Measurements from ENCODE around the gene ERP27. TPM values are rescaled to one million over a fixed set of nuclear protein-coding genes. Genes with fewer than 3 reads are reported as not detected.

ERP27 gene
- total and polyA plus RNA-seq, 2 donors (not counting 3 experiments of a cell fraction or from before 2014, with no cell fraction given) = 0.70 to 0.88 TPM

DNA sequence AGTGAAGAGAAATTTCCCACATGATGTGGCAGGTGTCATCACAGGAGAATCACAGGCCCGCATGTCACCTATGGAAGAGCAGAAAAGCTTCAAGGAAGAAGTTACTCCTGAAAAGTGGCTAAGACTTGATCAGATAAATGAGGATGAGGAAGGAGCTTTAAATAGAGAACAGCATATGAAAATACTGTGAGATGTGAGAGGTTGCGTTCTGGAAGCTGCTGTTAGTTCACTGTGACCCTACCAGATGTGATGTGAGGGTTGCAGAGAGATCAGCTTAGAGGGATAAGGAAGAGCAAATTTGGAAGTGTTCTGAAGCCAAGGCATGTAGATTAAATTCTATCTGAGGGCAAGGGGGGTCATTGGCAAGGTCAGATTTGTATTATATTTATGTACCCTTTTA, 17.1 kb downstream of the ERP27 start:
- Histone ChIP-seq H3K9me1 (replicated peaks; ENCODE audit: control insufficient read depth, extremely low read depth, insufficient read depth, low read length) (no peaks in the 10 kb centered on the region), H3K4me2 (ENCODE audit: insufficient read depth, low read length) (no peak overlapping the region), H3K36me3 (ENCODE audit: control insufficient read depth in 2 of 2, extremely low read depth in 1 of 2, insufficient read depth in 2 of 2, low read length in 2 of 2) (no peaks in the 10 kb centered on the region), H4K20me1 (replicated peaks; ENCODE audit: control insufficient read depth, extremely low read depth, insufficient read depth, low read length) (no peaks in the 10 kb centered on the region), H3K4me3 (replicated peaks in 1 of 3; ENCODE audit: insufficient read depth in 1 of 3, low read depth in 1 of 3, low read length in 3 of 3) (no peak overlapping the region), H3K9me3 (replicated peaks; ENCODE audit: control insufficient read depth, insufficient read depth, low read length) (no peaks in the 10 kb centered on the region), H3K9ac (replicated peaks; ENCODE audit: extremely low read depth, insufficient read depth, low read length) (no peak overlapping the region), H3K27ac (ENCODE audit: insufficient read depth, low read depth, low read length) (no peak overlapping the region), H2AFZ (ENCODE audit: low read depth, low read length) (no peak overlapping the region), H3K27me3 (ENCODE audit: control insufficient read depth in 2 of 2, insufficient read depth in 2 of 2, low read length in 2 of 2) (no peaks in the 10 kb centered on the region), H3K4me1 (ENCODE audit: control insufficient read depth, extremely low read depth, insufficient read depth, low read length) (no peaks in the 10 kb centered on the region), H3K79me2 (ENCODE audit: control insufficient read depth, insufficient read depth, low read length) (no peaks in the 10 kb centered on the region)
- BruUV-seq (replicated peaks) = no TSS peak
- DNase-seq (ENCODE audit: low read depth, low spot score) (no peak), FAIRE-seq (no peak)
- dilution Hi-C loops (cut with MboI; ENCODE audit: extremely low pct_ligation_motif_present, low sequenced_read_pairs) = no loop called here
- intact Hi-C loops (cut with micrococcal nuclease) = no loop called here
- ChIA-PET CTCF (interaction anchor here (1.1 kb wide), 2 partner anchors 75 to 110 kb away, joined by 3 to 4 read pairs; no protein-coding TSS in a partner anchor), POLR2A (no interaction called here)
- TF ChIP-seq FOS (IDR thresholded peaks at IDR 0.05; ENCODE audit: borderline replicate concordance, insufficient read depth, low read length) = no peak
- TF ChIP-seq GATA2 (IDR thresholded peaks at IDR 0.05; ENCODE audit: insufficient read depth, insufficient read length, low read depth, low read length) = no peak
- TF ChIP-seq, protein P1, sequence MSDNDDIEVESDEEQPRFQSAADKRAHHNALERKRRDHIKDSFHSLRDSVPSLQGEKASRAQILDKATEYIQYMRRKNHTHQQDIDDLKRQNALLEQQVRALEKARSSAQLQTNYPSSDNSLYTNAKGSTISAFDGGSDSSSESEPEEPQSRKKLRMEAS (IDR thresholded peaks at IDR 0.05; ENCODE audit: insufficient read depth, insufficient read length) = no peak
- TF ChIP-seq EZH2 (IDR thresholded peaks at IDR 0.05; ENCODE audit: borderline replicate concordance, low read depth, low read length, severe bottlenecking) = no peak
- TF ChIP-seq POLR2A (IDR thresholded peaks at IDR 0.05; ENCODE audit: low read depth, low read length) = no peak
- TF ChIP-seq POLR2AphosphoS5 (IDR thresholded peaks at IDR 0.05; ENCODE audit: insufficient read depth, low read depth, low read length) = no peak
- TF ChIP-seq JUN (IDR thresholded peaks at IDR 0.05; ENCODE audit: borderline replicate concordance, insufficient read depth, insufficient read length, low read depth) = no peak
- TF ChIP-seq, protein P2, sequence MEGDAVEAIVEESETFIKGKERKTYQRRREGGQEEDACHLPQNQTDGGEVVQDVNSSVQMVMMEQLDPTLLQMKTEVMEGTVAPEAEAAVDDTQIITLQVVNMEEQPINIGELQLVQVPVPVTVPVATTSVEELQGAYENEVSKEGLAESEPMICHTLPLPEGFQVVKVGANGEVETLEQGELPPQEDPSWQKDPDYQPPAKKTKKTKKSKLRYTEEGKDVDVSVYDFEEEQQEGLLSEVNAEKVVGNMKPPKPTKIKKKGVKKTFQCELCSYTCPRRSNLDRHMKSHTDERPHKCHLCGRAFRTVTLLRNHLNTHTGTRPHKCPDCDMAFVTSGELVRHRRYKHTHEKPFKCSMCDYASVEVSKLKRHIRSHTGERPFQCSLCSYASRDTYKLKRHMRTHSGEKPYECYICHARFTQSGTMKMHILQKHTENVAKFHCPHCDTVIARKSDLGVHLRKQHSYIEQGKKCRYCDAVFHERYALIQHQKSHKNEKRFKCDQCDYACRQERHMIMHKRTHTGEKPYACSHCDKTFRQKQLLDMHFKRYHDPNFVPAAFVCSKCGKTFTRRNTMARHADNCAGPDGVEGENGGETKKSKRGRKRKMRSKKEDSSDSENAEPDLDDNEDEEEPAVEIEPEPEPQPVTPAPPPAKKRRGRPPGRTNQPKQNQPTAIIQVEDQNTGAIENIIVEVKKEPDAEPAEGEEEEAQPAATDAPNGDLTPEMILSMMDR (IDR thresholded peaks at IDR 0.05; ENCODE audit: extremely low read depth in 1 of 2, insufficient read depth in 1 of 2, low read depth in 1 of 2, low read length in 2 of 2) = no peak
- no peak for TF ChIP-seq MYC (IDR thresholded peaks at IDR 0.05; ENCODE audit: low read depth, low read length)
